ENCODE results near the gene DCLRE1A. TPM values are rescaled to one million over a fixed set of nuclear protein-coding genes. Genes with fewer than 3 reads are reported as not detected.

The DCLRE1A gene
- total and polyA plus RNA-seq, 7 donors = 3.0 to 7.5 (median 4.8) TPM

GRCh38 chr10:113788604-113789083, 65.2 kb downstream of the DCLRE1A start:
- intact Hi-C loops (cut with DNase I) = no loop called here

More at GRCh38 chr10:113788604-113789083, 65.2 kb downstream of the DCLRE1A start:
- TF ChIP-seq EP300 (IDR thresholded peaks at IDR 0.05) = peak in 1 of 4 donors; percentile 54
- no peak for TF ChIP-seq CTCF (IDR thresholded peaks at IDR 0.05)
- no peak for TF ChIP-seq POLR2A (IDR thresholded peaks at IDR 0.05)
- peak in 3 of 4 donors; percentile 43 to 85 (median 47) for TF ChIP-seq POLR2AphosphoS5 (IDR thresholded peaks at IDR 0.05)
- Histone ChIP-seq H3K27ac (peak overlapping the region; percentile 15 to 70 (median 62)), H3K27me3 (no peaks in the 10 kb centered on the region), H3K9me3 (no peaks in the 10 kb centered on the region), H3K4me1 (peaks cover 0 to 37% (median 21%) of the 10 kb centered on the region in 4 donors), H3K4me3 (no peak overlapping the region), H3K36me3 (no peaks in the 10 kb centered on the region)
- DNase-seq = peak; percentile 76
- 32 to 52% methylated on average over 9 of the region's 9 CpGs for WGBS, 2 donors

Small RNA genes within 50 kb of the gene (small RNA-seq; reads per million reads assigned to genes)
- gene RF00560 = 0 reads per million in 3 donors

Other genes with a start within 250 kb of the DCLRE1A start
- not detected for gene NRAP, start 190.0 kb downstream of the DCLRE1A start, total RNA-seq
- 1 to 10 TPM in 1 of 3 donors, under 1 TPM in 2; 0.41 to 1.2 (median 0.46) TPM for gene NRAP, start 190.0 kb downstream of the DCLRE1A start, polyA plus RNA-seq
- gene CASP7, start 174.2 kb downstream of the DCLRE1A start, total RNA-seq = 10 to 100 TPM; 11.4 to 17.8 (median 14.5) TPM
- gene CASP7, start 174.2 kb downstream of the DCLRE1A start, polyA plus RNA-seq = 100 to 1,000 TPM in 2 of 3 donors, 10 to 100 TPM in 1; 86.0 to 338 (median 178) TPM
- gene PLEKHS1, start 102.4 kb downstream of the DCLRE1A start, total RNA-seq = not detected
- gene PLEKHS1, start 102.4 kb downstream of the DCLRE1A start, polyA plus RNA-seq = 10 to 100 TPM in 1 of 3 donors, 1 to 10 TPM in 2; 1.4 to 11.0 (median 3.6) TPM
- 10 to 100 TPM; 31.0 to 67.8 (median 41.3) TPM for gene NHLRC2, start 579 bp upstream of the DCLRE1A start, total RNA-seq
- 1 to 10 TPM; 2.4 to 4.9 (median 2.5) TPM for gene NHLRC2, start 579 bp upstream of the DCLRE1A start, polyA plus RNA-seq
- 10 to 100 TPM in 1 of 4 donors, 1 to 10 TPM in 3; 1.4 to 34.5 (median 3.2) TPM for gene ADRB1, start 189.8 kb upstream of the DCLRE1A start, total RNA-seq
- under 1 TPM; 0.23 to 0.60 (median 0.55) TPM for gene ADRB1, start 189.8 kb upstream of the DCLRE1A start, polyA plus RNA-seq

Data from sigmoid colon (tissue), 7 donors.